Endothelial cell of umbilical vein (primary cell): ENCODE data around the gene DOCK8.

Experiments
- CTCF ChIP-seq, 2 donors: IDR thresholded peaks; 1 replicate in 1 of 2; 2 replicates in 1 of 2; pipeline ENCODE4 v1.5.1; 2011; ENCODE audit warnings: low read length in 2 of 2, mild to moderate bottlenecking in 2 of 2, moderate library complexity in 2 of 2, control low read depth in 1 of 2, inconsistent platforms in 1 of 2, low read depth in 1 of 2; ENCODE audit not compliant: insufficient read depth in 1 of 2; ENCODE audit errors: extremely low read depth in 1 of 2
- EZH2 ChIP-seq: IDR thresholded peaks from 2 replicates; pipeline ENCODE4 v1.6.1; 2012; ENCODE audit warnings: borderline replicate concordance, low read depth, mild to moderate bottlenecking, moderate library complexity, low read length, inconsistent platforms; ENCODE audit not compliant: severe bottlenecking
- POLR2A ChIP-seq: IDR thresholded peaks from 2 replicates; pipeline ENCODE4 v1.6.1; 2012; ENCODE audit warnings: low read depth, mild to moderate bottlenecking, control low read depth, low read length

- peak; percentile 73 to 79 for TF ChIP-seq CTCF (IDR thresholded peaks at IDR 0.05; ENCODE audit: extremely low read depth in 1 of 2, insufficient read depth in 1 of 2, low read depth in 1 of 2, low read length in 2 of 2)
- TF ChIP-seq POLR2A: no peak
- no peak for TF ChIP-seq EZH2
Observed at GRCh38 chr9:385818-386398, 171.2 kb downstream of the DOCK8 start.
